ENCODE results near the gene MPND. TPM values are rescaled to one million over a fixed set of nuclear protein-coding genes. Genes with fewer than 3 reads are reported as not detected.

The MPND gene
- total and polyA plus RNA-seq, 2 of the 13 experiments (the other 11 are each of a cell fraction or from before 2014, with no cell fraction given), result 10.8 to 15.8 TPM

DNA sequence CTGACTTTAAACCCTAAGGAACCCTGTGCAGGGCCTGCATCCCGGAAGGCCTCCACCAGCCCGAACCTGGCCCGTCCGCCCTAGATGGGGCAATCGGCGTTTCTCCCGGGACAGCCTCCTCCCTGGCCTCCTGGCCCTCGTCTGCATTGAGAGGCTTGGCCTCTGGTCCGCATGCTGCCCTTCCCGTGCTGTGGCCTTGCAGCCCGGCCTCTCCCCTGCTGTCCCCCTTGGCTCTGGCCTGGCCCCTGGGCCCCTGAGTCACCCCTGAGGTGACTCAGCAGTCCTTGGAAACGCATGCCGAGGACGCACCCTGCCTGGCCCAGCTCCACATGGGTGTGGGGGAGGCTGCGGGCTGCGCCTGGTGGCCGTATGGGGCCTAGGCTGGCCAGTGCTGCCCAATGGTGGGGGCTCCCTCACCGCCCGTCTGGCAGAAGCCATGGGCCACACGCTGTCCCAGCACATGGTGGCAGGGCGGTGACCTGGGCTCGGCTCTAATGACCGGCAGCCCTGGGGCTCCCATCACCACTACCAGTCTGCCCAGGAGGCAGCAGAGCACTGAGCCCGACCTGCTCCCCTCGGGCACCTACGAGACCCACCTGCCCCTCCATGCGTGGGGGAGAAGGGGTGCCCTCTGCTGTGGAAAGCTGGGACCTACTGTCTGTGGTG is 31.3 kb downstream of the MPND start (continued):
- TF ChIP-seq JUN (CRISPR knock-in tag; IDR thresholded peaks at IDR 0.05) (peak; percentile 90), NR1H2 (CRISPR knock-in tag; IDR thresholded peaks at IDR 0.05; ENCODE audit: borderline replicate concordance, low read depth) (no peak), ZNF607 (CRISPR knock-in tag; IDR thresholded peaks at IDR 0.05; ENCODE audit: borderline replicate concordance) (peak; percentile 89), MLXIP (CRISPR knock-in tag; IDR thresholded peaks at IDR 0.05; ENCODE audit: borderline replicate concordance) (peak; percentile 41; the same call in 1 of the 2 replicates), ZBTB21 (CRISPR knock-in tag; IDR thresholded peaks at IDR 0.05) (peak; percentile 47; the same call in 1 of the 2 replicates), ZNF644 (CRISPR knock-in tag; IDR thresholded peaks at IDR 0.05; ENCODE audit: low read depth) (peak; percentile 44; the same call in 1 of the 2 replicates), LCORL (IDR thresholded peaks at IDR 0.05) (no peak), LCORL (CRISPR knock-in tag; IDR thresholded peaks at IDR 0.05) (peak; percentile 81), YEATS2 (CRISPR knock-in tag; IDR thresholded peaks at IDR 0.05; ENCODE audit: borderline replicate concordance) (peak; percentile 88), ZNF446 (CRISPR knock-in tag; IDR thresholded peaks at IDR 0.05) (no peak), PLSCR1 (CRISPR knock-in tag; IDR thresholded peaks at IDR 0.05; ENCODE audit: borderline replicate concordance) (no peak), HDAC6 (IDR thresholded peaks at IDR 0.05; ENCODE audit: low read depth, low read length) (no peak), NR2F1 (CRISPR knock-in tag; IDR thresholded peaks at IDR 0.05) (peak; percentile 59 to 77; a peak in 3 of 4 replicates), ZNF619 (CRISPR knock-in tag; IDR thresholded peaks at IDR 0.05) (0 out of 2 replicates have a peak, but pooled peaks have one; percentile 48), ZNF24 (IDR thresholded peaks at IDR 0.05) (no peak), PLRG1 (conservative IDR thresholded peaks at IDR 0.05) (no peak), RNF2 (conservative IDR thresholded peaks at IDR 0.05; ENCODE audit: low read depth) (peak; percentile 95)
- TF ChIP-seq, protein P1, sequence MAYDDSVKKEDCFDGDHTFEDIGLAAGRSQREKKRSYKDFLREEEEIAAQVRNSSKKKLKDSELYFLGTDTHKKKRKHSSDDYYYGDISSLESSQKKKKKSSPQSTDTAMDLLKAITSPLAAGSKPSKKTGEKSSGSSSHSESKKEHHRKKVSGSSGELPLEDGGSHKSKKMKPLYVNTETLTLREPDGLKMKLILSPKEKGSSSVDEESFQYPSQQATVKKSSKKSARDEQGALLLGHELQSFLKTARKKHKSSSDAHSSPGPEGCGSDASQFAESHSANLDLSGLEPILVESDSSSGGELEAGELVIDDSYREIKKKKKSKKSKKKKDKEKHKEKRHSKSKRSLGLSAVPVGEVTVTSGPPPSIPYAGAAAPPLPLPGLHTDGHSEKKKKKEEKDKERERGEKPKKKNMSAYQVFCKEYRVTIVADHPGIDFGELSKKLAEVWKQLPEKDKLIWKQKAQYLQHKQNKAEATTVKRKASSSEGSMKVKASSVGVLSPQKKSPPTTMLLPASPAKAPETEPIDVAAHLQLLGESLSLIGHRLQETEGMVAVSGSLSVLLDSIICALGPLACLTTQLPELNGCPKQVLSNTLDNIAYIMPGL (CRISPR knock-in tag; IDR thresholded peaks at IDR 0.05; ENCODE audit: borderline replicate concordance in 1 of 2, low read depth in 1 of 2), result peak; percentile 62 to 72; a peak in 2 of 4 replicates
- TF ChIP-seq, protein P2, sequence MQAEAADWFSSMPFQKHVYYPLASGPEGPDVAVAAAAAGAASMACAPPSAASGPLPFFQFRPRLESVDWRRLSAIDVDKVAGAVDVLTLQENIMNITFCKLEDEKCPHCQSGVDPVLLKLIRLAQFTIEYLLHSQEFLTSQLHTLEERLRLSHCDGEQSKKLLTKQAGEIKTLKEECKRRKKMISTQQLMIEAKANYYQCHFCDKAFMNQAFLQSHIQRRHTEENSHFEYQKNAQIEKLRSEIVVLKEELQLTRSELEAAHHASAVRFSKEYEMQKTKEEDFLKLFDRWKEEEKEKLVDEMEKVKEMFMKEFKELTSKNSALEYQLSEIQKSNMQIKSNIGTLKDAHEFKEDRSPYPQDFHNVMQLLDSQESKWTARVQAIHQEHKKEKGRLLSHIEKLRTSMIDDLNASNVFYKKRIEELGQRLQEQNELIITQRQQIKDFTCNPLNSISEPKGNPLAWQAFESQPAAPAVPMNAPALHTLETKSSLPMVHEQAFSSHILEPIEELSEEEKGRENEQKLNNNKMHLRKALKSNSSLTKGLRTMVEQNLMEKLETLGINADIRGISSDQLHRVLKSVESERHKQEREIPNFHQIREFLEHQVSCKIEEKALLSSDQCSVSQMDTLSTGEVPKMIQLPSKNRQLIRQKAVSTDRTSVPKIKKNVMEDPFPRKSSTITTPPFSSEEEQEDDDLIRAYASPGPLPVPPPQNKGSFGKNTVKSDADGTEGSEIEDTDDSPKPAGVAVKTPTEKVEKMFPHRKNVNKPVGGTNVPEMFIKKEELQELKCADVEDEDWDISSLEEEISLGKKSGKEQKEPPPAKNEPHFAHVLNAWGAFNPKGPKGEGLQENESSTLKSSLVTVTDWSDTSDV (CRISPR knock-in tag; IDR thresholded peaks at IDR 0.05), result 0 out of 2 replicates have a peak, but pooled peaks have one; percentile 32

All from HepG2 (cell line).